ENCODE data around the gene RBP2. TPM values are rescaled to one million over a fixed set of nuclear protein-coding genes. Genes with fewer than 3 reads are reported as not detected.

Gene RBP2
- total RNA-seq, 2 donors from 2014 or later: not detected

DNA sequence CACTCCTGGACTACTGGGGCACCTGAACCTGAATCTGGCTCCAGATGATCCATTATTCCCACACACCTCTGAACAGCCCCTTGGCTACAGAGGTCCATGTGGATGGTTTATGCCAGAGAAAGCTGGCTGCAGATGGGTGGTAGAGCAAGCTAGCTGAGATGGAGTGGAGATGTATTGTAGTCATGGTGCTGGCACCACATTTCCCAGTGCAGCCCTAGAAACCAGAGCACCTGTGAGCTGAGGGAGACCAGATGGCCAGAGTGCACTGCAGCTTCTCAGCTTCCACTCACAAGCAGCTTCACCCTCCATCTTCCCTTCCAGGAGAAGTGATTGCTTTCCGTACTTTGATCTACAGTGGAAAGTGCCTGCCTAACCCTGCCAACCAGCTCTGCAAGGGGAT is 33.3 kb upstream of the RBP2 start:
- Histone ChIP-seq H3K9ac (ENCODE audit: extremely low read depth, low read length, poor library complexity, severe bottlenecking) (no peak overlapping the region), H3K27me3 (ENCODE audit: control insufficient read depth, insufficient read depth, low read length, poor library complexity, severe bottlenecking) (no peaks in the 10 kb centered on the region), H3K4me3 (ENCODE audit: low read length) (no peak overlapping the region), H3K36me3 (ENCODE audit: control insufficient read depth, insufficient read depth, low read length) (no peaks in the 10 kb centered on the region), H3K4me1 (ENCODE audit: control insufficient read depth, insufficient read depth, low read length) (no peaks in the 10 kb centered on the region), H3K9me3 (ENCODE audit: control insufficient read depth, low read length) (no peaks in the 10 kb centered on the region), H3K27ac (ENCODE audit: low read depth, low read length) (no peak overlapping the region)
- H3K27ac Mint-ChIP-seq: no peak overlapping the region
- H3K9me3 Mint-ChIP-seq: no peaks in the 10 kb centered on the region
- 44% methylated on average over 1 of the region's 1 CpG; no CpG with 5 or more reads in 1 of the 2 experiments for WGBS, 2 experiments (ENCODE audit: insufficient coverage in 1 of 2, insufficient read length in 1 of 2)
- H3K4me3 Mint-ChIP-seq: no peak overlapping the region
- TF ChIP-seq, protein P1, sequence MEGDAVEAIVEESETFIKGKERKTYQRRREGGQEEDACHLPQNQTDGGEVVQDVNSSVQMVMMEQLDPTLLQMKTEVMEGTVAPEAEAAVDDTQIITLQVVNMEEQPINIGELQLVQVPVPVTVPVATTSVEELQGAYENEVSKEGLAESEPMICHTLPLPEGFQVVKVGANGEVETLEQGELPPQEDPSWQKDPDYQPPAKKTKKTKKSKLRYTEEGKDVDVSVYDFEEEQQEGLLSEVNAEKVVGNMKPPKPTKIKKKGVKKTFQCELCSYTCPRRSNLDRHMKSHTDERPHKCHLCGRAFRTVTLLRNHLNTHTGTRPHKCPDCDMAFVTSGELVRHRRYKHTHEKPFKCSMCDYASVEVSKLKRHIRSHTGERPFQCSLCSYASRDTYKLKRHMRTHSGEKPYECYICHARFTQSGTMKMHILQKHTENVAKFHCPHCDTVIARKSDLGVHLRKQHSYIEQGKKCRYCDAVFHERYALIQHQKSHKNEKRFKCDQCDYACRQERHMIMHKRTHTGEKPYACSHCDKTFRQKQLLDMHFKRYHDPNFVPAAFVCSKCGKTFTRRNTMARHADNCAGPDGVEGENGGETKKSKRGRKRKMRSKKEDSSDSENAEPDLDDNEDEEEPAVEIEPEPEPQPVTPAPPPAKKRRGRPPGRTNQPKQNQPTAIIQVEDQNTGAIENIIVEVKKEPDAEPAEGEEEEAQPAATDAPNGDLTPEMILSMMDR (conservative IDR thresholded peaks at IDR 0.05): no peak
- H3K27me3 Mint-ChIP-seq (ENCODE audit: insufficient read depth): no peaks in the 10 kb centered on the region
- no peak for DNase-seq
- no peaks in the 10 kb centered on the region for H3K36me3 Mint-ChIP-seq (ENCODE audit: low read depth)
- H3K4me1 Mint-ChIP-seq: no peaks in the 10 kb centered on the region

DNA sequence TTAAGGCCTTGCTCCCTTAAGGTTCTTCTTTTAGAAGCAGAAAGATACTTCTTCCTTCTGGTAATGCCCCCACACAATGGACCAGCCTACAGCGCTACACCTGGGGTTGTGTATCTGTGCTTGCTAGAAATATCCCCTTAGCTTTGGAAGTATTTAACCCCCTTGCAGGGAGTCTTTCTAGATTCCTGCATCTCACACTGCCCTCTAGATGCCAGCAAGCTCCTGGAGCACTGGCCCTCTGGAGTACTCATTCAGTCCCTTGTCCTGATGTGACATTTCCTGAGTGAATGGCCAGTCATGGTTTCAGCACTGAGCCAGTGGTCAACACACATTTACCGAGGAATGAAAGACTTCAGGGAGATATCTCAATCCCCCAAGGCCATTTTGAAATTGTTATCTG is 30.4 kb upstream of the RBP2 start:
- no peaks in the 10 kb centered on the region for H3K27me3 ChIP-seq (ENCODE audit: control insufficient read depth, insufficient read depth, low read length, poor library complexity, severe bottlenecking)
- no peaks in the 10 kb centered on the region for H3K9me3 ChIP-seq (ENCODE audit: control insufficient read depth, low read length)
- no peak overlapping the region for H3K9ac ChIP-seq (ENCODE audit: extremely low read depth, low read length, poor library complexity, severe bottlenecking)
- WGBS, 2 experiments (ENCODE audit: insufficient coverage in 1 of 2, insufficient read length in 1 of 2): 17 to 72% methylated on average over 1 to 2 of the region's 2 CpGs
- no peaks in the 10 kb centered on the region for H3K36me3 ChIP-seq (ENCODE audit: control insufficient read depth, insufficient read depth, low read length)
- Mint-ChIP-seq H3K9me3 (no peaks in the 10 kb centered on the region), H3K27me3 (ENCODE audit: insufficient read depth) (no peaks in the 10 kb centered on the region), H3K4me3 (no peak overlapping the region), H3K36me3 (ENCODE audit: low read depth) (no peaks in the 10 kb centered on the region), H3K4me1 (peaks cover 8% of the 10 kb centered on the region), H3K27ac (no peak overlapping the region)
- H3K27ac ChIP-seq (ENCODE audit: low read depth, low read length): no peak overlapping the region
- H3K4me1 ChIP-seq (ENCODE audit: control insufficient read depth, insufficient read depth, low read length): no peaks in the 10 kb centered on the region
- DNase-seq: peak; percentile 65
- H3K4me3 ChIP-seq (ENCODE audit: low read length): no peak overlapping the region
- TF ChIP-seq, protein P1 (conservative IDR thresholded peaks at IDR 0.05): peak; percentile 59

DNA sequence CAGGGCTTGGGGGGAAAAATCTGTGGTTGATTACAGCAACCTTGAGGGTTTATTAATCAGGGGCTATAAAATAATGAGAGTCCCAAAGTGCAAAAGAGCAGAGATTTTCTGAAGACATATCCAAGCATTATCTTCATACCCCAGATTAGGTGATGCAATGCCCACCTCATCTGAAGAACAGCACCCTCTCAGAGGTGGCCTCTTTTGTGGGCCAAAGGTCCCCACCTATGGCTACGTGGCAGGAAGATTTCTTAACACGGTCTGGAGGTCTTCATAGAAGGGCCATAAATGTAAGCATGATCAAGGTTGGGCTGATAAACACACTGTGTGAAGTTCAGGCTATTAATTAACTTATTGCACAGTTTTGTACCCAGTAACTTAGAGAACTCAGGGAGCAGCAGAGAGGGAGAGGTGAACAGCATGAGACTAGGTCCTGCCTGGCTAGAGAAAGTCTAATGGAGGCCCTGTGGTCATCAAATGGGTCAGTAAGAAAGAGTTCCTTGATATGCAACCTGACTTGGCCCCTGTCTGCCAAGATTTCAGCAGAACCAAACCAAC is 29.6 kb upstream of the RBP2 start:
- H3K9me3 Mint-ChIP-seq: no peaks in the 10 kb centered on the region
- WGBS, 2 experiments (ENCODE audit: insufficient coverage in 1 of 2, insufficient read length in 1 of 2): 89 to 95% methylated on average over 2 of the region's 2 CpGs

More for the DNA sequence above, 29.6 kb upstream of the RBP2 start:
- H3K36me3 Mint-ChIP-seq (ENCODE audit: low read depth): no peaks in the 10 kb centered on the region
- Histone ChIP-seq H3K9ac (ENCODE audit: extremely low read depth, low read length, poor library complexity, severe bottlenecking) (no peak overlapping the region), H3K36me3 (ENCODE audit: control insufficient read depth, insufficient read depth, low read length) (no peaks in the 10 kb centered on the region), H3K9me3 (ENCODE audit: control insufficient read depth, low read length) (no peaks in the 10 kb centered on the region), H3K27ac (ENCODE audit: low read depth, low read length) (no peak overlapping the region), H3K4me1 (ENCODE audit: control insufficient read depth, insufficient read depth, low read length) (no peaks in the 10 kb centered on the region), H3K27me3 (ENCODE audit: control insufficient read depth, insufficient read depth, low read length, poor library complexity, severe bottlenecking) (no peaks in the 10 kb centered on the region), H3K4me3 (ENCODE audit: low read length) (no peak overlapping the region)
- no peak overlapping the region for H3K27ac Mint-ChIP-seq
- DNase-seq: no peak
- TF ChIP-seq, protein P1 (conservative IDR thresholded peaks at IDR 0.05): no peak
- H3K4me3 Mint-ChIP-seq: no peak overlapping the region
- H3K27me3 Mint-ChIP-seq (ENCODE audit: insufficient read depth): no peaks in the 10 kb centered on the region
- H3K4me1 Mint-ChIP-seq: peaks cover 8% of the 10 kb centered on the region
